HG03064 (cell line): ENCODE results near the gene RPS6KA4.

Experiments
- ATAC-seq: cut with Tn5 transposase; IDR thresholded peaks from one replicate; pipeline ENCODE4 v1.9.1; 2021; ENCODE audit warnings: low read depth; ENCODE audit not compliant: unreplicated experiment

RPS6KA4 gene

DNA sequence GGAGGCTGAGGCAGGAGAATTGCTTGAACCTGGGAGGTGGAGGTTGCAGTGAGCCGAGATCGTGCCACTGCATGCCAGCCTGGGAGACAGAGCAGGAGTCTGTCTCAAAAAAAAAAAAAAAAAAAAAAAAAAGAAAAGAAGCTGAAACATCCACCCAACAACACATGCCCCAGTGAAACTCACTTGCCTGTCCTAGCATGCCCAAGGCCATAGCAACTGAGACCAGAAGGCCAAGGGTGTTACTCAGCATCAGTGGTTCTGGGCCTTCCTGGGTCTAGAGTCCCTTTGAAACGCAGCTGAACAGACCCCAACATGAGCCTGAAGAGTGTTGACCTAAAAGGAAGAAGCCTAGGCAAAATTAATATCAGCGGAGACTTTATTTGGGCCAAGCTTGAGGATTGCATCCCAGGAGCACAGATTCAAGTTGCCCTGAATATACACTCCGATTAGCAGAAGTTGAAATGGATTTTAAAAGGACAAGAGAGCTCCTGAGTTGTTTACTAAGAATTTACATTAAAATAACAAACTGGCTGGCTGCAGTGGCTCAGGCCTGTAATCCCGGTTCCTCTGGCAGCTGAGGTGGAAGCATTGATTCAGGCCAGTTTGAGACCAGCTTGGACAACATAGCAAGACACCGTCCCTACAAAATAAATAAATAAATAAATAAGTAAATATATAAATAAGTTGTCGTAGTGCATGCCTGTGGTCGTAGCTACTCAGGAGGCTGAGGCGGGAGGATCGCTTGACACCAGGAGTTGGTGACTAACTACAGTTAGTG, 34.1 kb upstream of the RPS6KA4 start:
- ATAC-seq = no peak

DNA sequence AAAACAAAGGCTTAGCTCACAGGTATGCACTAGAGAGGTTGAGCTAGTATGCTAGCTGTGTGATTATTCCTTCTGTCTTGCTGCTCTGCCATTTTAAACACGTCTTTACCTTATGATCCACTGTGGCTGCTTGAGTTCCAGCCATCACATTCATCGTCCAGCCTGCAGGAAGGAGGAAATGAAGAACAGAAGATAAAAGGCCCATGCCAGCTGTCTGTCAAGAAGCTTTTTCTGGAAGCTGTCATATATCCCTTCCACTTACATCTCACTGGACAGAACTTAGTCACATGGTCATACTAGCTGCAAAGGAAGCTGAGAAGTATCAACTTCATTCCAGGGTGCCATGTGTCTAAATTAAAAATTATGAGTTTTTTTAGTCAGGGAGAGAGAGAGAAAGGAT, 31.6 kb upstream of the RPS6KA4 start:
- ATAC-seq = no peak

DNA sequence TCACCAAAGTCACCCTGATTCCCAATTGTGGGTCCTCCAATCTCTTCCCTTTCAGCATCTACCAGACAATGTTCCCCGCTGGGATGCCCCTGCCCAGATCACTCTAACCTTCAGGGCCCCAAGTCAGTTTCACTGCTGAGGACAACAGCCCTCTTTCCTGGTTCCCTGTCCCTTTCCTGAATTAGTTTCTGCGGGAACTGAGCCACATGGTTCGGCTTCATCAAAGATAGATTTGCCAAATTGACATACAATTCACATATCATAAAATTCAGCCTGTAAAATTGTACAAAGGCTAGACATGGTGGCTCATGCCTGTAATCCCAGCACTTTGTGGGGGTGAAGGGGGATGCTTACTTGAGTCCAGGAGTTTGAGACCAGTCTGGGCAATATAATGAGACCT, 31.0 kb upstream of the RPS6KA4 start:
- no peak for ATAC-seq

DNA sequence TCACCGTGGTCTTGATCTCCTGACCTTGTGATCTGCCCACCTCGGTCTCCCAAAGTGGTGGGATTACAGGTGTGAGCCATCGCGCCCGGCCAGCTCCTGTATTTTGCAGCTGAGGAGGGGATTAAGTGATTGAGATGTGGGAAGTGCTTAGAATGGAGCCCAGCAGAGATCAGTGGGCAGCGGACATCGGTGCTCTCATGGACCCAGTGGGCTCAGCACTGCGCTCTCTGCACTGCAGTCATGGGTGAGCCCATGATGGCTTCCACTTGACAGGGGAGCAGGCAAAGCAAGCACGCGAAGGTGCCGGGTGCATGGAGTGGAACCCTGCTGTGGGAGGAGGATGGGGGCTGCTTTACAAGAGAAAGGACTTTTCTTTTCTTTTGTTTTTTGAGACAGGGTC, 28.1 kb upstream of the RPS6KA4 start:
- ATAC-seq = no peak

DNA sequence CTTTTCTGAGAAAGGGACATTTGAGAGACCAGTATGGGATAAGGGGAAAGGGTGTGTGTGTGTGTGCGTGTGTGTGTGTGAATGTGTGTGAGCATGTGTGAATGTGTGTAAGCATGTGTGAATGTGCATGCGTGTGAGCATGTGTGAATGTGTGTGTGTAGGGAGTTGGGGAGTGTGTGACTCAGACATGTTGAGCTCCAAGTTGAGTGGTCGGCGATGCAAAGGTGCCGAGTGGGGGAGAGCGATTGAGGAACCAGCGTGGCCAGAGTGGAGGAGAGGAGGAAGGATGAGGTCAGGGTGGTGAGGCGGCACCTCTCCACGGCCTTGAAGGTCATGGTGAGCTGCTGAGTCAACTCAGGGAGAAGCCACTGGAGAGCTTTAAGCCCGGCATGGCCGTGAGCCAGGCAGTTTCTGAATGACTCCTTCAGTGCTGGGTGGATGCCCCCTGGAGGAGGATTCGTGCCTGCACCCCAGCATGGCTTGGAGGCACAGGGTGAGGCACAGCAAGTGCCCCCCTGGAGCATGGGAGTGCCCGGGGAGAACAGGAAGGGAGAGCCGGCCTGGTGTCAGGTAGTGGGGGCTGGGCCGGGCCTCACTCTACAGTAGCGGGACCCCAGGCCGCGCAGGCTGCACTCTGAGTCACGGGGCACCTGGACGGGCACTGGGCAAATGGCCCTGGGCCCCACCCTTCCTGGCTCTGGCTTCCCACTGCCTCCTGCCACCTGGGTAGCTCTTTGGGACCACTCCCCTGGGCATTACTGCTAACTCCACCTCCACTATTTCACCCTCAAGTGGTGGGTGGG, 27.2 kb upstream of the RPS6KA4 start:
- ATAC-seq = no peak

DNA sequence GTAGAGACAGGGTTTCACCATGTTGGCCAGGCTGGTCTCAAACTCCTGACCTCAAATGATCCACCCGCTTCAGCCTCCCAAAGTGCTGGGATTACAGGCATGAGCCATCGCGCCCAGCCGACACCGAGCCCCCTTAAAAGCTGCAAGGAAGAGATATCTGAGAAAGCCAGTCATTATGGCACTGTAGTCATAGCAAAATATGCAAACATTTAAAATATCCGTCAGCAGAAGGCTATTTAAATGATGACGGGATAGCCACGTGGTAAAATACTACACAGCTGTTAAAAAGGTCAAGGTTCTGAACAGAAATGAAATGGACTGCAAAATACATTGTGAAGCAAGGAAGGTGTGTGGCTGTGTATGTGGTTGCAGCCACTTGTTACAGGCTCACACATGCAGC, 25.4 kb upstream of the RPS6KA4 start:
- ATAC-seq = no peak

DNA sequence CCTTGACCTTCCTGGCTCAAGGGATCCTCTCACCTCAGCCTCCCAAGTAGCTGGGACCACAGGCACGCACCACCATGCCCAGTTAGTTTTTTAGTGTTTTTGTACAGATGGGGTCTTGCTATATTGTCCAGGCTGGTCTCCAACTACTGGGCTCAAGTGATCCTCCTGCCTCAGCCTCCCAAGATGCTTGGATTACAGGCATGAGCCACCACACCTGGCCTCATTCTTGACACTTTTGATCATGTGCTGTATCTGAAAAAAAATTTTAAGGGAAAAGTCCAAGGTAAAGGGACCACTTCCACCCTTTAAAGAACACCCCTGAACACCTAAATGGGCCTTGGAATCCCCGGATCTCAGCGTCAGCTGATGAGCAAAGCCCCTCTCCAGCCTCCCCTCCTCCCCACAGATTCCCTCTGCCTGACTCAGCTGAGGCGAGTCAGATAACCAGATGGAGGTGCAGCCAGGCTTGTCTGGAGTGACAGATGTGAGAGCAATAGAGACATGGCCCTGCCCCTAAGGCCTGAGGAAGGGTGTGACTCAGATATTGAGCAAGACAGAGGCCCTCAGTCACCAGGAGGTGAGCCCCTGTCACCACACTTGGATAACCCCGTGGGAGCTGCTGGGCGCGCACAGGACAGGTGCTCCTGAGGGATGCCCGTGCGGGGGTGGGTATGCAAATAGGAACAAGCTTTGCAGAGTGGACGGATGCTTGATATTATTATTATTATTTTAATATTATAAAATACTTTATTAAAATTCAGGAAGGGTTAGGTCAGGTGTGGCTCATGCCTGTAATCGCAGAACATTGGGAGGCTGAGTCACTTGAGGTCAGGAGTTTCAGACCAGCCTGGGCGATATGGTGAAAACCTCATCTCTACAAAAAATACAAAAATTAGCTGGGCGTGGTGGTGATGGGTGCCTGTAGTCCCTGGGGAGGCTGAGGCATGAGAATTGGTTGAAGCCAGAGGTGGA, 23.9 kb upstream of the RPS6KA4 start:
- peak; percentile 74 for ATAC-seq

DNA sequence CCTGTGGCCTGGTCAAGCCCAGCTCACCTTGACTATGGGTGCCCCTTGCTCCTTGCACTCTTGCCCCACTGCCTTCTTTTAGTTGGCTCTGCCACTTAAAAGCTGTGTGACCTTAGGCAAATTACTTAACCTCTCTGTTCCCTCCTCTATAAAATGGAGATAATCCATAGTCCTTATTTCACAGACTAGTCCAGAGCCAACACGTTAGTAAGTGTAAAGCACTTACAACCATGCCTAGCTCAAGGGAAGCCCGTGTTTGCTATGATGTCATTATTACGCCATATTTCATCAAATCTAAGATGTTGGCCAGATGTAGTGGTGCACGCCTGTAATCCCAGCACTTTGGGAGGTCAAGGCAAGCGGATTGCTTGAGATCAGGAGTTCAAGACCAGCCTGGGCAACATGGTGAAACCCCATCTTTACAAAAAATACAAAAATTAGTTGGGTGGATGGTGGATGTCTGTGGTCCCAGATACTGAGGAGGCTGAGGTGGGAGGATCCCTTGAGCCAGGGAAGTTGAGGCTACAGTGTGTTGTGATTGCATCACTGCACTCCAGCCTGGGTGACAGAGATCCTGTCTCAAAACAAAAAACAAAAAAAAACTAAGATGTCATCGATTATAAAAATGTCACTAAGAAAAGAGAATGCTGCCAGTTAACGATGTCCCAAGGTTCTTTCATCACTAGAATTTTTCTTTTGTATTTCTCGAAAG, 21.3 kb upstream of the RPS6KA4 start:
- no peak for ATAC-seq

DNA sequence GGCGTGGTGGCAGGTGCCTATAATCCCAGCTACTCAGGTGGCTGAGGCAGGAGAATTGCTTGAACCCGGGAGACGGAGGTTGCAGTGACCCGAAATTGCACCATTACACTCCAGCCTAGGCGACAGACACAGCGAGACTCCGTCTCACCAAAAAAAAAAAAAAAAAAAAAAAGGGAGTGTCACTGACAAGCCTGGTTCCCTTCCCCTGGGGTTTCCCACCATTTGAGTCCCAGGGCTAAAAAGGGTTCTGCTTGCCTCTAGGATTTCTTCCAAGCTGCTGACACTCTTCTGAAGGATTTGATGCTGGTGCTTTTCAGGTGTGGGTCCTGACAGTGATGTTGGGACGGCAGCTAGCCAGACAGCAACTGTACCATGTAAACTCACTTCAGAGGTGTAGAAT, 20.2 kb upstream of the RPS6KA4 start:
- ATAC-seq = no peak

DNA sequence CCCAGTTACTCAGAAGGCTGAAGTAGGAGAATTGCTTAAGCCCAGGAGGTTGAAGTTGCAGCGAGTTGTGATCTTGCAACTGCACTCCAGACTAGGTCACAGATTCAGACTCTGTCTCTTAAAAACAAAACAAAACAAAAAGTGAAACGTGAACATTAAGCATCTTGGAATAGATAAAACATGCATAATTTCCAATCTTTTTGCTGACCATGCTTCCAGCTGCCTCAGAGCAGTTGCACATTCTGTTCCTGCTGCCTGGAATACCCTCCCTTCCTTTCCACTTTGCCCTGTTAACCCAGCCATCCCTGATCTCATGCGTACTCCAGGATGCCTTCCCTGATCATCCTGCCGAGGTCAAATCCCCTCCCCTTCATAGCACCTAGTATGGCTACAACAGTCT, 19.7 kb upstream of the RPS6KA4 start:
- ATAC-seq = no peak

DNA sequence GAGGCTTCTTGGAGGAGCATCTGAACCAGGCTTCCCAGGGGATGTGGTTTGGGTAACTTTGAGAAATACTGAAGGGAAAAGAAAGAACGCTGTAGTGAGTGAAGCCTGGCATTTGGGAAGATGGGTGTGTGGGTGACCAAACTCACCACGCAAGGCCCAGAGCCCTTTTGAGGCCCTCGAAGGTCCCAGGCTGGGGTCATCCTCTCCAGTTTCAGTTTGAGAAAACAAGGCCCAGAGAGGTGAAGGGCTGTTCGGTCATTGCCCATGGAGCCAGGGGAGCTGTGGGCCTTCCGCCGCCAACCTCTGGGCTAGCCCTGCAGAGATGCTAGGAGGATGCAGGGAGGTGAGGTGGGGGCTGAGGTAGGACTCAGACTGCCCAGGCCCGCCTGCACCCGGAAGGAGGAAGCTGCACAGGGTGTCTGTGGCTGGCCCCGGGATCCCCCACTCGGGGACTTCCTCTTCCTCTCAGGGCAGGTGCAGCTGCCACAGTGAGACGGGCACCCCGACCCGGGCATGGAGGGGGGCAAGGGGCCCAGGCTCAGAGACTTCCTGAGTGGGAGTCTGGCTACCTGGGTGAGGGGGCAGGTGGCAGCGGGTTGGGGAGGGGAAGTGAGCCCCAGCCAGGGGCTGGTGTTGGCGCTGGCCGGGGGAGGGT, 19.1 kb upstream of the RPS6KA4 start, which contains the start of gene CCDC88B:
TSS of gene CCDC88B (plus strand) at position 451 of the 655 bp plus-strand sequence. CDS start at position 514, 63 bp downstream.
- peak; percentile 43 for ATAC-seq

DNA sequence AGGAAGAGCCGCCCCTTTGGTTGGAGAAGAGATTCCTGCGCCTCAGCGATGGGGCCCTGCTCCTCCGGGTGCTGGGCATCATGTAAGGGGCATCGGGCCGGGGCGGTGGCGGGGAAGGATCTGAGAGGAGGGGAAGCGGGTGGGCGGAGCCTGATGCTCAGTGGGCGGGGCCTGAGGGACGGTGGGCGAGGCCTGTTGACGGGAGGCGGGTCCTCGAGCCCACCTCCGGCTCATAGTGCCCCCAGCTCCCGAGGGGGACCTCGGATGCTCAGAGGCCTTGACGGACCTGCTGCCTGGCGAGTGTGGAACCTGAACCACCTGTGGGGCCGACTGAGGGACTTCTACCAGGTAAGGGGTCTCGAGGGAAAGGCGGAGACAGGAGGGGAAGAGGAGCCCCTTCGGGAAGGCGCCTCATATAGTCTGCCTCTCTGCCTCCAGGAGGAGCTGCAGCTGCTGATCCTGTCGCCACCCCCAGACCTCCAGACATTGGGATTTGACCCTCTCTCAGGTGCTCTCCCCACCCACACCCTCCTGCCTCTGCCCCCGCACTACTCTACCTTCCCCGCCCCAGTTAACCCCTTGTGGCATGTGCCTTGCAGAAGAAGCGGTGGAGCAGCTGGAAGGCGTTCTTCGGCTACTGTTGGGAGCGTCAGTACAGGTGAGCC, 18.2 kb upstream of the RPS6KA4 start:
- no peak for ATAC-seq

DNA sequence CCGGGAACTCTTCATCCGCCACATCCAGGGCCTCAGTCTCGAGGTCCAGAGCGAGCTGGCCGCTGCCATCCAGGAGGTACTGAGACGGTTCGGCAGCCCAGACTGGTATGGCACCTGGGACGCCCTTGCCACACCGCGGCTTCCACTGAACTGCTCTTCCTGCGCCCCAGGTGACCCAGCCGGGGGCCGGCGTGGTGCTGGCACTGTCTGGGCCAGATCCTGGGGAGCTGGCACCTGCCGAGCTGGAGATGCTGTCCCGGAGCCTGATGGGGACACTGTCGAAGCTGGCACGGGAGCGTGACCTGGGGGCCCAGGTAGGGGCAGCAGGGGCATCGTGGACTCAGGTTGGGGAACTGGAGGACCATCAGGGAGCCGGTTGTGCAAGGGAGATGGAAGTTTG, 17.5 kb upstream of the RPS6KA4 start:
- ATAC-seq = no peak

DNA sequence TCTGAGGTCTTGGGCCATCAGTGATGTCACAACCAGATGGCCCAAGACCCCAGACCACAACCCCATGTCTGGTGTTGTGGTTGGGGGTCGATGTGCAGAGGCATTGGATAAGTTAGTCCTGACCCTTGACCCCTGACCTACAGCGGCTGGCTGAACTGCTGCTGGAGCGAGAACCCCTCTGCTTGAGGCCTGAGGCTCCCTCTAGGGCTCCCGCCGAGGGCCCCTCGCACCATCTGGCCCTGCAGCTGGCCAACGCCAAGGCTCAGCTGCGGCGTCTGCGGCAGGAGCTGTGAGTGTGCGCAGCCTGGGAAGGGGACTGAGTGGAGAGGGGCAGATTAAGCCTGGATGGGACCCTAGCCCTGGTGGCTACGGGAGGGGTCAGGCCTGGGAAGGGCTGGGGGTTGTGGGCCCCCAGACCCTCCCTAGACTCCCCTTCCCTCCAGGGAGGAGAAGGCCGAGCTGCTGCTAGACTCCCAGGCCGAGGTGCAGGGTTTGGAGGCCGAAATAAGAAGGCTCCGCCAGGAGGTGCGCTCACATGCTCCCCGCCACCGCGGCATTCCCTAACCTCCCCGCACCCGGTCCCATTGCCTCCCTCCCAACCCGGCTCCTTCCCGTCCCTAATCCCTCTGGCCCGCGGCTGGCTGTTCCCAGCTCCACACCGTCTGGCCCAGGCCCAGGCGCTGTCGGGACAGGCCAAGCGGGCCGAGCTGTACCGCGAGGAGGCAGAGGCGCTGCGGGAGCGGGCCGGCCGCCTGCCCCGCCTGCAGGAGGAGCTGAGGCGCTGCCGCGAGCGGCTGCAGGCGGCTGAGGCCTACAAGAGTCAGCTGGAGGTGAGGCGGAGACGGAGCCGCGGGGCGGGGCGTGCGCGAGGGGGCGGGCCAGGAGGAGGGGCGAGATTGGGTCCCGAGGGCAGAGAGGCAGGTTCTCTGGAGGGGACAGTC, 16.8 kb upstream of the RPS6KA4 start:
- ATAC-seq = no peak

DNA sequence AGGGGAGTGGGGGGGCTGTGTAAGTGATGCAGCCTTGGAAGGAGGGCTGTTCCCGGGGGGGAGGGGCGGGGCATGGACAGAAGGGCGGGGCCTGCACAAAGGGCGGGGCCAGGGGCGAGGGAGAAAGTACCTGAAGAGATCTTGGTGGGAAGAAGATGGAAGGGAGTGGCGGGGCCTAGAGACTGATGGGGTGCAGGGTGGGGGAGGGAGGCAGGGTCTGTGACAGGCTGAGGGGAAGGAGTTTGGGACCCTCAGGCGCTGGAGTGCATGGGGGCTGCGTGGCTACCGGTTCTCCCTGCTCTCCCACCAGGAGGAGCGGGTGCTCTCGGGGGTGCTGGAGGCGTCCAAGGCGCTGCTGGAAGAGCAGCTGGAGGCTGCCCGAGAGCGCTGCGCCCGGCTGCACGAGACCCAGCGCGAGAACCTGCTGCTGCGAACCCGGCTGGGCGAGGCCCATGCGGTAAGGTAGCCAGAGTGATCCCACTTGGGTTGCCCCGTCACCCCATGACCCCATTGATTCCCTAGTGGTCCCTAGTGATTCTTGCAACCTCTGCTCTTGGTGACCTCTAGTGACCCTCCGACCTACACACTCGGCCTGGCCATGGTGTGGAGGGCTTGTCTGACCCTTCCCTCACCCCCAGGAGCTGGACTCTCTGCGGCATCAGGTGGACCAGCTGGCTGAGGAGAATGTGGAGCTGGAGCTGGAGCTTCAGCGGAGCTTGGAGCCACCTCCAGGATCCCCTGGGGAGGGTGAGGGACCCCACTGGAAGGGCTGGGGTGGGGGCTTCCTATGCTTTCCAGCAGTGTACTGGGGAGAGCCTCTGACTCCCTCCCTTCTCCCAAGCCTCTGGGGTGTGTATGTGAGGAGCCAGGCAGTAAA, 15.9 kb upstream of the RPS6KA4 start:
- ATAC-seq = no peak

DNA sequence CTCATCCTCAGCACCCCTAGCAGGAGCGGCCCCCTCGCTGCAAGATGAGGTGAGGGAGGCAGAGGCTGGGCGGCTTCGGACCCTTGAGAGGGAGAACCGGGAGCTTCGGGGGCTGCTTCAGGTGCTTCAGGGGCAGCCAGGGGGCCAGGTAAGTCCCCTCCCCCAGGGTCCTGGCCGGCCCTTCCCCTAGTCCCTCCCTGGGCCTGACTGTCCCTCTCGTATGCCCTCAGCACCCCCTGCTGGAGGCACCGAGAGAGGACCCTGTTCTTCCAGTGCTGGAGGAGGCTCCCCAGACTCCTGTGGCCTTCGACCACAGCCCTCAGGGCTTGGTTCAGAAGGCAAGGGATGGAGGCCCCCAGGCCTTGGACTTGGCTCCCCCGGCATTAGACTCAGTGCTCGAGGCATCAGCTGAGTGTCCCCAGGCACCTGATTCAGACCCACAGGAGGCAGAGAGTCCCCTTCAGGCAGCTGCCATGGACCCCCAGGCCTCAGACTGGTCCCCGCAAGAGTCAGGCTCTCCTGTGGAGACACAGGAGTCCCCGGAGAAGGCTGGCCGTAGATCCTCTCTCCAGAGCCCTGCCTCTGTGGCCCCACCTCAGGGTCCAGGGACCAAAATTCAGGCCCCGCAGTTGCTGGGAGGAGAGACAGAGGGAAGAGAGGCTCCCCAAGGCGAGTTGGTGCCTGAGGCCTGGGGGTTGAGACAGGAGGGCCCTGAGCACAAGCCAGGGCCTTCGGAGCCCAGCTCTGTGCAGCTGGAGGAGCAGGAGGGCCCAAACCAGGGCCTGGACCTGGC, 15.0 kb upstream of the RPS6KA4 start:
- ATAC-seq = no peak
